Progenitor cell of endocrine pancreas (in vitro differentiated cells): ENCODE data around the gene KRT37. TPM values are rescaled to one million over a fixed set of nuclear protein-coding genes. Genes with fewer than 3 reads are reported as not detected.
A peak's percentile ranks its signal among the peaks of the same experiment; 100 is the strongest.

Experiments
- DNase-seq: peaks from one replicate; pipeline ENCODE4 v3.0.0; 2021; ENCODE audit warnings: low spot score; ENCODE audit not compliant: unreplicated experiment
- H3K27ac Mint-ChIP-seq: 2 replicates; pipeline ENCODE4 v1.8.0; 2021; ENCODE audit warnings: mild to moderate bottlenecking, moderate library complexity, mixed read lengths
- H3K27me3 Mint-ChIP-seq: 2 replicates; pipeline ENCODE4 v1.8.0; 2021; ENCODE audit warnings: mixed read lengths
- H3K36me3 Mint-ChIP-seq: 2 replicates; pipeline ENCODE4 v1.8.0; 2022; ENCODE audit warnings: mixed read lengths; ENCODE audit not compliant: insufficient read depth
- H3K4me1 Mint-ChIP-seq: 2 replicates; pipeline ENCODE4 v1.8.0; 2021; ENCODE audit warnings: low read depth, mixed read lengths
- H3K4me3 Mint-ChIP-seq: 2 replicates; pipeline ENCODE4 v1.8.0; 2021; ENCODE audit warnings: low read depth, mild to moderate bottlenecking, moderate library complexity, mixed read lengths
- H3K9me3 Mint-ChIP-seq: 2 replicates; pipeline ENCODE4 v1.8.0; 2021; ENCODE audit warnings: low read depth, mixed read lengths
- total RNA-seq: library from RNA; stranded (reverse); gene quantifications from 2 replicates; pipeline ENCODE4 v1.2.1, GENCODE V29; 2021
- TF ChIP-seq, protein P1 (sequence below): fragments of 200-600 bp; sonication (generic); IDR thresholded peaks from one replicate; pipeline ENCODE4 v1.5.0; 2021; ENCODE audit warnings: antibody characterized with exemption, mild to moderate bottlenecking; ENCODE audit not compliant: unreplicated experiment

Gene KRT37
- total RNA-seq, 1 donor from 2014 or later = not detected

DNA sequence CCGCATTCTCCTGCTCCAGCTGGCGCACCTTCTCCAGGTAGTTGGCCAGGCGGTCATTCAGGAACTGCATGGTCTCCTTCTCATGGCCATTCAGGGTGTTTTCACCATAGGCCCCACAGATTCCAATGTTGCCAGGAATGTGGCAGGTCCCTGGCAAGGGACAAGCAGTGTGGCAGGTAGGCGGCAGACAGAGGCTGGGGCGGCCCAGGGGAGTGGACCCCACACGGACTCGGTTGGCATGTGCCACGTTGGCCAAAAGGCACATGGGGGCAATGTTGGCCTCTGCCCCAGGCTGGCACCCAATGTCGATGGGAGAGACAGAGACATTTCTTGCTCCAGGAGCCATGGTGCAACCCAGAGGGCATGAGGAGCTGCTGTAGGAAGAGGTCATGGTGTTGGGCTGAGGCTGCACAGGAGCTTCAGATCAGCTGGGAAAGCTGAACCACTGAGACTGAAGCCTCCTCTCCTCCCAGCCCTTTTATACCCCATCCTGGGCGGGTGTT is 16.2 kb upstream of the KRT37 start, which contains the start of gene KRT38:
Gene KRT38 (minus strand): TSS at position 453 of the 503 bp plus-strand sequence. CDS start 62 bp downstream, at position 391.
- no peak within 1 kb of the TSS for H3K4me3 Mint-ChIP-seq
- no peaks in the 10 kb centered on the region for H3K9me3 Mint-ChIP-seq
- DNase-seq = no peak
- TF ChIP-seq, protein P1, sequence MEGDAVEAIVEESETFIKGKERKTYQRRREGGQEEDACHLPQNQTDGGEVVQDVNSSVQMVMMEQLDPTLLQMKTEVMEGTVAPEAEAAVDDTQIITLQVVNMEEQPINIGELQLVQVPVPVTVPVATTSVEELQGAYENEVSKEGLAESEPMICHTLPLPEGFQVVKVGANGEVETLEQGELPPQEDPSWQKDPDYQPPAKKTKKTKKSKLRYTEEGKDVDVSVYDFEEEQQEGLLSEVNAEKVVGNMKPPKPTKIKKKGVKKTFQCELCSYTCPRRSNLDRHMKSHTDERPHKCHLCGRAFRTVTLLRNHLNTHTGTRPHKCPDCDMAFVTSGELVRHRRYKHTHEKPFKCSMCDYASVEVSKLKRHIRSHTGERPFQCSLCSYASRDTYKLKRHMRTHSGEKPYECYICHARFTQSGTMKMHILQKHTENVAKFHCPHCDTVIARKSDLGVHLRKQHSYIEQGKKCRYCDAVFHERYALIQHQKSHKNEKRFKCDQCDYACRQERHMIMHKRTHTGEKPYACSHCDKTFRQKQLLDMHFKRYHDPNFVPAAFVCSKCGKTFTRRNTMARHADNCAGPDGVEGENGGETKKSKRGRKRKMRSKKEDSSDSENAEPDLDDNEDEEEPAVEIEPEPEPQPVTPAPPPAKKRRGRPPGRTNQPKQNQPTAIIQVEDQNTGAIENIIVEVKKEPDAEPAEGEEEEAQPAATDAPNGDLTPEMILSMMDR = no peak
- H3K27me3 Mint-ChIP-seq = peaks cover 47% of the 10 kb centered on the region
- H3K27ac Mint-ChIP-seq = no peak within 1 kb of the TSS
- H3K36me3 Mint-ChIP-seq = no peaks in the 10 kb centered on the region
- no peaks in the 10 kb centered on the region for H3K4me1 Mint-ChIP-seq

DNA sequence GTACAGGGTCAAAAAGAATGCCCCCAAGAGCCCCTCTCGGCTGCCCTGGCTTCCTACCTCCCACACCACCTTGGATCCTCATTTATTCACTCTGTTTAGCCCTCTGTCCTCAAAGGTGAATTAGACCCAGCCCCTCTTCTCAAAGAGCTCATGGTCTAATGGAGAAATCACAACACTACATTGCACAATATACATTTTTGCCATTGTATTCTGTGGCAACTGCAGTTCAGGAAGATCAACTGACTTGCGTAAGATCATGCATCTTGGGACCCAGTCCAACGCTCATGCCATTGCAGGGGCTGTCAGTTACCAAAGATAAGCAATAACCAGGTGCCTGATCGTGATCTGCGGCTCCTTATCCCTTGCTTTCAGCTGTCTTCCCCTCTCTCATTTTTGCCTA is 15.0 kb upstream of the KRT37 start:
- Mint-ChIP-seq H3K4me1 (no peaks in the 10 kb centered on the region), H3K27me3 (peaks cover 49% of the 10 kb centered on the region), H3K4me3 (no peak overlapping the region), H3K27ac (peak overlapping the region; percentile 28), H3K36me3 (no peaks in the 10 kb centered on the region), H3K9me3 (no peaks in the 10 kb centered on the region)
- TF ChIP-seq, protein P1 = no peak
- no peak for DNase-seq

GRCh38 chr17:41437769-41438168 is 13.4 kb upstream of the KRT37 start:
- TF ChIP-seq, protein P1 = no peak
- no peaks in the 10 kb centered on the region for H3K9me3 Mint-ChIP-seq
- no peak overlapping the region for H3K27ac Mint-ChIP-seq
- H3K4me1 Mint-ChIP-seq = no peaks in the 10 kb centered on the region
- DNase-seq = no peak
- H3K27me3 Mint-ChIP-seq = peaks cover 47% of the 10 kb centered on the region
- H3K36me3 Mint-ChIP-seq = no peaks in the 10 kb centered on the region
- H3K4me3 Mint-ChIP-seq = no peak overlapping the region

- H3K9me3 Mint-ChIP-seq = no peaks in the 10 kb centered on the region
- H3K4me1 Mint-ChIP-seq = no peaks in the 10 kb centered on the region
- no peak overlapping the region for H3K4me3 Mint-ChIP-seq
- no peaks in the 10 kb centered on the region for H3K36me3 Mint-ChIP-seq
- TF ChIP-seq, protein P1 = no peak
- peaks cover 44% of the 10 kb centered on the region for H3K27me3 Mint-ChIP-seq
- no peak for DNase-seq
- H3K27ac Mint-ChIP-seq = no peak overlapping the region
Measured at GRCh38 chr17:41437254-41437653, 12.9 kb upstream of the KRT37 start.

DNA sequence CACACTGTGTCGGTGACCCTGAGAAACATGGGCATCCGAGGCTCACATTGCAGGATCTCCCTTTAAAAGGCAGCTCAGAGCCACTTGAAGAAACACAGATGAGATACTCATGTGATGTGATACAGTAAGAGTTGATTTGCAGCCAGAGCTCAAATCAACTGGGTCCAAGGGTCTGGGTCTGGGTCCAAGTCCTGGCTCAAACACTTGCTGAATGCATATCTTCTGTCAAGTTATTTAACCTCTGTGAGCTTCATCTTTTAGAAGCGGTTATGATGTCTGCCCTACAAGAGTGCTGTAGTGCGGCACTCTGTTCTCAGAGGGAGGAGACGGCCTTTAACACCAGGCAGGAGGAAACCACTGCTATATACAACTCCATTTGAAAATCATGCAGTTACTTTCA is 10.0 kb upstream of the KRT37 start:
- TF ChIP-seq, protein P1 = no peak
- H3K4me1 Mint-ChIP-seq = no peaks in the 10 kb centered on the region
- no peaks in the 10 kb centered on the region for H3K9me3 Mint-ChIP-seq
- H3K27me3 Mint-ChIP-seq = peaks cover 48% of the 10 kb centered on the region
- no peak for DNase-seq
- no peak overlapping the region for H3K4me3 Mint-ChIP-seq
- H3K36me3 Mint-ChIP-seq = no peaks in the 10 kb centered on the region
- no peak overlapping the region for H3K27ac Mint-ChIP-seq
